Erythroblast (primary cell): ENCODE results near the gene CFAP61.

Experiments
- GATA1 ChIP-seq: IDR thresholded peaks from 2 replicates; pipeline ENCODE4 v1.6.1; 2011; ENCODE audit warnings: low read depth, mild to moderate bottlenecking, control low read depth, low read length, moderate library complexity
- POLR2A ChIP-seq: IDR thresholded peaks from 2 replicates; pipeline ENCODE4 v1.6.1; 2011; ENCODE audit warnings: mild to moderate bottlenecking, low read length

DNA sequence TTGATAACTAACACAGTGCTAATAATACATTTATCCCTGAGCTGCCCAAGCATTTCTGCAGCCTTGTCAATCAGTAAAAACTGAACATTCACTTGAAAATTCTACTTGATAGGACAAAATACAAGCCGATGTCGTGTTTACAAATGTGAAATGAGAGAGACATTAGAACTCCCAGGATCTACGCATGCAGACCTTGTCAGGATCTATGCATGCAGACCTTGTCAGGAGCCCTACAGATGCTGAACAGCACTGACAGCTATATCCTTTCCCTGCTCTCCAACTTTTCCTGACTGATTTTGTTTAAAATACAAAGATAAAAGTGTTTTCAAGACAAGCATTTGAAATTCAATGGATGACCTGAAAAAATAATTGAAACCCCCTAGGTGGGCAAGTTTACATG, 344.5 kb downstream of the CFAP61 start:
- TF ChIP-seq POLR2A: no peak
- TF ChIP-seq GATA1: no peak
